GM18508 (cell line): ENCODE results near the gene KIF25.
"Not testable (repeated sequence)": the region's sequence is repeated elsewhere in the genome, so short reads cannot be mapped to it uniquely, and the experiment has no call there.

ENCODE experiments used
- ATAC-seq: cut with Tn5 transposase; IDR thresholded peaks from one replicate; pipeline ENCODE4 v1.9.1; 2021; ENCODE audit warnings: moderate number of reproducible peaks; ENCODE audit not compliant: insufficient read depth, unreplicated experiment

The KIF25 gene

GRCh38 chr6:167990016-167990945 lies 7.2 kb upstream of the KIF25 start:
- ATAC-seq = no peak

GRCh38 chr6:167993169-167993568 lies 4.3 kb upstream of the KIF25 start:
- no peak for ATAC-seq

- ATAC-seq = no peak
Observed at GRCh38 chr6:167993831-167994230, 3.6 kb upstream of the KIF25 start.

- ATAC-seq = no peak
Observed at GRCh38 chr6:167995302-167995701, 2.2 kb upstream of the KIF25 start.

- ATAC-seq = no peak
Observed at GRCh38 chr6:167995731-167996151, 1.7 kb upstream of the KIF25 start.

GRCh38 chr6:167996424-167997199 lies 859 bp upstream of the KIF25 start:
- ATAC-seq = no peak

GRCh38 chr6:167998215-167998614 lies 744 bp downstream of the KIF25 start:
- ATAC-seq = no peak

GRCh38 chr6:168000198-168001028 lies 2.9 kb downstream of the KIF25 start:
- no peak for ATAC-seq

- no peak for ATAC-seq
Observed at GRCh38 chr6:168001029-168001332, 3.5 kb downstream of the KIF25 start.

GRCh38 chr6:168001514-168001913 lies 4.0 kb downstream of the KIF25 start:
- ATAC-seq = not testable (repeated sequence)

- no peak for ATAC-seq
Observed at GRCh38 chr6:168002804-168003203, 5.3 kb downstream of the KIF25 start.

GRCh38 chr6:168004023-168004422 lies 6.6 kb downstream of the KIF25 start:
- ATAC-seq = no peak

GRCh38 chr6:168004945-168005344 lies 7.5 kb downstream of the KIF25 start:
- no peak for ATAC-seq

GRCh38 chr6:168005796-168006195 lies 8.3 kb downstream of the KIF25 start:
- no peak for ATAC-seq

GRCh38 chr6:168007592-168008338 lies 10.3 kb downstream of the KIF25 start:
- no peak for ATAC-seq

- no peak for ATAC-seq
Observed at GRCh38 chr6:168009331-168009730, 11.9 kb downstream of the KIF25 start.

GRCh38 chr6:168011291-168011690 lies 13.8 kb downstream of the KIF25 start:
- no peak for ATAC-seq

- no peak for ATAC-seq
Observed at GRCh38 chr6:168012431-168013249, 15.2 kb downstream of the KIF25 start.

GRCh38 chr6:168013250-168013915 lies 15.9 kb downstream of the KIF25 start:
- ATAC-seq = no peak
